ENCODE results near the gene CAPN8.
A peak's percentile ranks its signal among the peaks of the same experiment; 100 is the strongest.

Gene CAPN8

DNA sequence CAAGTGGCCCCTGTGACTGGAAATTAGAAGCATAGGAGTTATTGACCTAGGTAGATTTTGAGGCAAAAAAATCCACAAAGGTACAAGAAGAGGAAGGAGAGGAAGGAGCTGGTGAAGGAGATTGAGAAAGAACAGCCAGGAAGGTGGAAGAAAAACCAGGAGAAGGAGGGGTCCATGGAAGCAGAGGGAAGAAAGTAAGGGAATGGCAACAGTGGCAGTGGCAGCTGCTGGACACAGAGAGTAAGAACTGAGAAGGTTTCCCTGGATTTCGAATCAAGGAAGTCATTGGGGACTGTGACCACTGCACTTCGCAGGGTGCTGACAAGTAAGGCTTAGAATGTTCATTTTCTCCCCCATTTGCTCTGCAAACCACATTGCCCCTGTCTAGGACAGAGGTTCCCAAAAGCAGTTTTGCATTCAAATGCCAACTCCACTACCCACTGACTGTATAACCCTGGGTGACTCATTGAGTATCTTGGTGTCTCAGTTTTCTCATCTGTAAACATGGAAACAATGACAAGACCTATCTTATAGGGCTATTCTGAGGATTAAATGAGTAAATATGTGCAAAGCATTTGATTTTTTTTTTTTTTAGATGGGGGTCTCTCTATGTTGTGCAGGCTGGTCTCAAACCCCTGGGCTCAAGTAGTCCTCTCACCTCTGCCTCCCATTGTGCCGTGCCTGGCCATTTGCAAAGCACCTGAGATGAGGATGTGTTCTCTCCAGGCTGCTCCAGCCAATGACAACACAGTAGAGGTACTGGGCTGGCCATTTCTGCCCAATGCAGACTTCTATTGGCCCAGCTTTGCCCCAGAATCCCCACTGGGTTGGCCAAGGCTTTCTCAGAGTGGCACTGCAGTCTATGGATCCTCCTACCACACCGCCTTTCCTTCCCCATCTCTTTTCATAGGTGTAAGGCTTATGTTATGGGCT, 37.5 kb upstream of the CAPN8 start:
- DNase-seq (ENCODE audit: low read depth in 3 of 3): no peak

DNA sequence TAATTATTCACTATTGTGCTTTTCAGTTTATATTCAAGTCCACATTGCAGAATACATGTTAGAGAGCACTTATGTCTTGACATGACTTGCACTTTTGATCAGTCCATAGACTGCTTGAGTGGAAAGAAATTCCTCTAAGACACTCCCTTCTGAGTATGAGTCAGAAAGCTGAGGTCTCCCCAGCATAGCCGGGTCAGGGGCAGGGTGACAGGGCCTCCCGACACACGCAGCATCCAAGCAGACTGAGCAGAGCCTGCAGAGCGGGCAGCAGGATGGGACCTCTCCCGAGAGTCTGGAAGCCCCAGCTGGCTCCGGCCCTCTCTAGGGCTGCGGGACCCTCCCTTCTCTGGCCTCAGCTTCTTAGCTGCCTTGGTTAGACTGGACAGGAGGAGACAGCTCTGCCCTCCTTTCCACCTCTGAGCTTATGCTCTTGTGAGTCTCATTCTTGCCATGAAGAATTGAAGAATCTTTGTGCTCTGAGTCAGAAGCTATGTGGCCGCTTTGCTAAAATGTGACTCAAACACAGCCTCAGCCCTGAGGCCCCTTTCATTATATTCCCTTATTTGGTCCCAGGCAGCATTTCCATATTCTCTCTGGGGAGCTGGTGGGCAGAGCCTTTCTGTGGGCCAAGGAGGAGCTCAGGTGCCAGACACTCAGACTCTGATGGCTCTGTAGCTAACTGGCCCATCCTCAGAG, 35.6 kb upstream of the CAPN8 start:
- DNase-seq (ENCODE audit: low read depth in 3 of 3): peak in 1 of 3 experiments; percentile 45

DNA sequence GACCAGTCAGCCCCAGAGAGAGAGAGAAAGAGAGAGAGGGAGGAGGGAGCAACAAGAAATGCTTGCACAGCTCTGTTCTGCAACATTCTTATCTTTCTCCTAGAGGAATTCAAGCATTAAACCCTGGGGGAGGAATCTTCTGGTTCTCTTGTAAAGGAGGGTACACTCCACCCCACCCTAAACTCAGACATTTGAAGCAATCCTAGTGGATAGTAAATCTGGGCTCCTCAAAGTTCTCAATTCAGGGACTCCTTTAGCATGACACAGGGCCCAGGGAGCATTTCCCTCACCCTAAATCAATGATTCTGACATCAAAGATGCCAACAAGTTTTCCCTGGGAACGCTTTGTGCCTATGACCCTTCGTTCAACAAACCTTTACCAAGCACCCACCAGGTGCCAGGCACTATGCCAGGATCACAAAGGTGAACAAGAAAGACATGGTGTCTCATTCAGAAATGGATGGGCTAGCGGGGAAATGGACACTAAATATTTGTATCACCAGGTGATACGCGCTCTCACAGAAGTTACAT, 35.0 kb upstream of the CAPN8 start:
- no peak for DNase-seq (ENCODE audit: low read depth in 3 of 3)

DNA sequence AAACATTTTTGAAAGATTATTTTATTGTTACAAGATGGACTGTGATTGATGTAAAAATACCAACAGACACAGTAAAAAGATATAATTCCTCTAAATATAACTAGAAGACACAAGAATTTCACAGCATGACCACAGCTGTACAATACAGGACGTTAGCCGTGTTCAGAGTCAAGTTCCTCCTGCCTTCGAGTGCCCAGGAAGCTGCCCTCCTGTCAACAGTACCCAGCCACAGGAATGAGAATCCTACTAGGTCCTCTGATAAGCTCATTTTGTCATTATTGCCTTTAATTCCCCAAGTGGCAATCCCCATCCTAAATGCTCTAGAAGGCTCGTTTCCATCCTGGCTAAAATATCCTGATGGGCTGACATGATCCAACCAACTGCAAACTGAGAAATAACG, 30.4 kb upstream of the CAPN8 start:
- DNase-seq (ENCODE audit: low read depth in 3 of 3): no peak

DNA sequence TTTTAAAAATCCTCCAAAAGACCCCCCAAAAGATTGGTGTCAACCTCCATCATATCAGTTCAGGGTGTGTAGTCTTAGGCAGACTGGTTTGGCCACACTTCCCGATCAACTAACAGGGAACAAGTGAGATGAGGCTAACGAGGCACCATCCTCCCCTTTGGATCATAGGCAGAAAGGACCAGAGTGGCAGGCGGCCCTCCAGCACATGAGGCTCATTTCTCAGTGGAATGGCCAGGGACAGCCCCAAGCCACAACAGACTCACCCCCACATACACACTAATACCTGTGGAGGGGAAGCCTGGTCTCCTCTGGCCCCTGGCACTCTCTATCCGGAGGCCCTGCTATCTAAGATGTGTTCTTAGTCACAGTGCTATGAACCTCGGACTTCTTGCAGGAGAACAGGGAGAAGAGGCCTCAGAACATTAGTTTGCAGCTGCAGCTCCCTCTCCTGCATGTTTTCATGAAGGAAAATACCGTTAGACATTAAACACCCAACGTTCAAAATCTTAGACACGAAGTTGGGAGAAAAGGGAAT, 29.6 kb upstream of the CAPN8 start:
- no peak for DNase-seq (ENCODE audit: low read depth in 3 of 3)

DNA sequence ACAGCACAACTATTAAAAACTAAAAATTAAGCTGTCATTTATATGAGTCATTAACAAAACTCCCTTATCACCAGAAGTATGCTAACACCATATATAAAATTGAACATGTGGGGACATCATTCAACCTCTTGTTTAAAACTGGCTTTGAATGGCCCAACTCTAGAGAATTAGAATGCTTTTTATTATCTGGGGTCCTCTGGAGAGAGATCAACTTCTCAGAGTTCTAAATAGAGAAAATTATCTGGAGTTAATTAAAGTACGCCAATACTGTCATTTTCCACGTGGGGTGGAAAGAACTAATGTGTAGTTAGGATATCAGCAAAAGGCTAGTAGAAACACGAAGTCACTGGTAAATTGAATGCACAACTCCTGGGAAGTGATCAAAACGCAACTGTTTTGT, 25.6 kb upstream of the CAPN8 start:
- DNase-seq (ENCODE audit: low read depth in 3 of 3): no peak

DNA sequence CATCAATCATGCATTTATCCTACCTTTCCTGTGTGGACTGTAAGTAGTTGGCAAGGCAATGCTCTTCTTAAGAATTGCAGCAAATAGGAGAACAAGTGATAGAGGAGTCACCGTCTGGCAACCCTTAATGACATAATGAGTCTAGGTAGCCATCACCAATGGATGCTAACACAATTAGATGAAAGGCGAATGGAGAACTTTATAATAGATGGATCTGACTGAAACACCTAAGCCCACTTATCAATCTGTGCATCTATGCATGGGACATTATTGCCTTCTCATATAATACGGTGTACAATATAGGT, 18.9 kb upstream of the CAPN8 start:
- DNase-seq (ENCODE audit: low read depth in 3 of 3): no peak

DNA sequence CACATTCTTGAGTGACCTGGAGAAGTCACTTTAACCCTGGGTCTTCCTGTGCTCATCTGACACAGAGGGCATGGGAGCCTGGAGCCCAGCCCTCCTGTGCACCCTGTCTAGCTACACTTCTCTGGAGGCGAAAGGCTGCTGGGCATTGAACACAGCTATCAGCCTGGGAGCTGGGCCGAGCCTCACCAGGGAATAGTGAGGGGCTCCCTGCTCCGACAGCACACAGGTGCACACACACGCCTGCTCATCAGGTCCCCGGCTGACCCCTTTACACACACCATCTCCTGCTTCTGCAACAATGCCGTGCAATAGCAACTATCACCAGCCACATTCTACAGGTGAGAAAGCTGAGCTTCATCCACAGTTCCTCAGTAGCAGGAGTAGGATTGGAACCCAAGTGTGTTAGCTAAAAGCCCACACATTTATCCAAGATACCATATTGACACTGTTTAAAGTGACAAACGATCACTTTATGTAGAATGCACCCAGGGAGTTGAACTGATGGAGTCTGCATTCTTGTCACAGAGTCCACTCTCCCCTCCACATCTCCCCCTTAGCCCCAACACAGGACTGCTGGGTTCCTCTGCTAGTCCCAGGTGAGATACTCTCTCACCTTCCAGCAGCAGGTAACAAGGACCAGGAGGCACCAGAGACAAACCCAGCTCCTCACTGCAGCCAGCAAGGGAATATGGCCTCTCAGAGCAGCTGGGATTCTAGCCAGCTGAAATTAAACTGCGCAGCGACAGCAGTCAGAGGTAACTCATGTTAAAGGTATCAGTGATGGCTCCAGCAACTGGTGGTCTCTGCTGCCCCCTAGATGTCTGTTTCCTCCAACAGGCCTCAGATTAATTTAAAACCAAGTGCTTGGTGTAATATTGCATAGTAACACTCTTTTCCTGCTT, 18.3 kb upstream of the CAPN8 start:
- DNase-seq (ENCODE audit: low read depth in 3 of 3): peak in 2 of 3 experiments; percentile 35 to 51

DNA sequence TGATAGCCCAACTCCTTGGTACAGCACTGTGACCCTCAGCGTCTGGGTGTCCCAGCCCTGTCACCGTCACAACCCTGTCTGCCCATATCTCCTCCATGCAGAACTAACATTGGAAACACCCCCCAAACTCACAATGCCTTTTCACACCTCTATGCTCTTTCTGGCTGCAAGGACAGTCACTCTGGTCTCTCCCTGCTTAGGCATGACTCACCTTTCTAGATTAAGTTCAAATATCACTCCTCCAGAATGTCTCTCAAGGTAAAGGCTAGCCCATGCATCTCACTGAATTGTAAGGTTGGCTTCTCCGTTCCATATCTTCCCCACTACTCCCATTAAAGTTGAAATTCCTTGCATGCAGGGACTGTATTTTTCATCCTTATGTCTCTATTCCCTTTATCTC, 17.0 kb upstream of the CAPN8 start:
- no peak for DNase-seq (ENCODE audit: low read depth in 3 of 3)

DNA sequence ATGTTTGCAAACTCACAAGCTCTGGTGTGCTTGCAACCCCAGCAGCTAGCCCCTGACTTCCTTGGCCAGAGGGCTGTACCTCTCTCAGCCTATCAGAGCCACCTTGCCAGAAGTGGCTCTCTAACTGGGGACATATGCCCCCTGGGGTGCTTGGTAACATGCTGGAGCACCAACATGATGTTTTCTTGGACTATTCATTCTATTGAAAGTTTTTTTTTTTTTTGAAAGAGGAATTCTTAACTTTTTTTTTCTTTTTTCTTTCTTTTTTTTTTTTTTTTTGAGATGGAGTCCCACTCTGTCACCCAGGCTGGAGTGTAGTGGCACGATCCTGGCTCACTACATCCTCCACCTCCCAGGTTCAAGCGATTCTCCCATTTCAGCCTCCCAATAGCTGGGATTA, 14.7 kb upstream of the CAPN8 start:
- no peak for DNase-seq (ENCODE audit: low read depth in 3 of 3)

DNA sequence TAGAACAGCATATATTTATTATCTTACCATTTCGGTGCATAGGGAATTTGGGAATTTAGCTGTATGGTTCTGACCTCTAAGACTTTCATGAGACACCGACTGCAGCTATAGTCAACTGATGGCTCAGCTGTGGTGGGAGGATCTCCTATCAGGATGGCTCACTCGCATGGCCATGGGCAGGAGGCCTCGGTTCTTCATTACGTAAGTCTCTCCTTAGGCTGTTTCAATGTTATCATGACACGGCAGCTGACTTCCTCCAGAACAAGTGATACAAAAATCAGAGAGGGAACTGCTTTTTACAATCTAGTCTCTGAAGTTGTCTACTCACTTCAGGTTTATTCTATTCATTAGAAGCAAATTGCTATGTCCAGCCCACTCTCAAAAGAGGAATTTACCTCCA, 13.3 kb upstream of the CAPN8 start:
- no peak for DNase-seq (ENCODE audit: low read depth in 3 of 3)

DNA sequence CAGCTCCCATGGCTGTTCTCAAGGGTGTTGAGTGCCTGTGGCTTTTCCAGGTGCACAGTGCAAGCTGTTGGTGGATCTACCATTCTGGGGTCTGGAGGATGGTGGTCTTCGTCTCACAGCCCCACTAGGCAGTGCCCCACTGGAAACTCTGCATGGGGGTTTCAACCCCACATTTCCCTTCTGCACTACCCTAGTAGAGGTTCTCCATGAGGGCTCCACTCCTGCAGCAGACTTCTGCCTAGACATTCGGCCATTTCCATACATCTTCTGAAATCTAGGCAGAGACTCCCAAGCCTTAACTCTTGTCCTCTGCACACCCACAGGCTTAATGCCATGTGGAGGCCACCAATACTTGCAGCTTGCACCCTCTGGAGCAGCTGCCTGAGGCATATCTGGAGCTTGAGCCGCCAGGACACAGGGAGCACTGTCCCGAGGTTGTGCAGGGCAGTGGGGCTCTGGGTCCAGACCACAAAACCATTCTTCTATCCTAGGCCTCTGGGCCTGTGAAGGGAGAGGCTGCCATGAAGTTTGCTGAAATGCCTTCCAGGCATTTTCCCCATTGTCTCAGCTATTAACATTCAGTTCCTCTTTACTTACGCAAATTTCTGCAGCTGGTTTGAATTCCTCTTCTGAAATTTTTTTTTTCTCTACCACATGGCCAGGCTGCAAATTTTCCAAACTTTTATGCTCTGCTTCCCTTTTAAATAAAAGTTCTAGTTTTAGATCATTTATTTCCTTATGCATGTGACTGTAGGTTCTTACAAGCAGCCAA, 8.8 kb upstream of the CAPN8 start:
- no peak for DNase-seq (ENCODE audit: low read depth in 3 of 3)

DNA sequence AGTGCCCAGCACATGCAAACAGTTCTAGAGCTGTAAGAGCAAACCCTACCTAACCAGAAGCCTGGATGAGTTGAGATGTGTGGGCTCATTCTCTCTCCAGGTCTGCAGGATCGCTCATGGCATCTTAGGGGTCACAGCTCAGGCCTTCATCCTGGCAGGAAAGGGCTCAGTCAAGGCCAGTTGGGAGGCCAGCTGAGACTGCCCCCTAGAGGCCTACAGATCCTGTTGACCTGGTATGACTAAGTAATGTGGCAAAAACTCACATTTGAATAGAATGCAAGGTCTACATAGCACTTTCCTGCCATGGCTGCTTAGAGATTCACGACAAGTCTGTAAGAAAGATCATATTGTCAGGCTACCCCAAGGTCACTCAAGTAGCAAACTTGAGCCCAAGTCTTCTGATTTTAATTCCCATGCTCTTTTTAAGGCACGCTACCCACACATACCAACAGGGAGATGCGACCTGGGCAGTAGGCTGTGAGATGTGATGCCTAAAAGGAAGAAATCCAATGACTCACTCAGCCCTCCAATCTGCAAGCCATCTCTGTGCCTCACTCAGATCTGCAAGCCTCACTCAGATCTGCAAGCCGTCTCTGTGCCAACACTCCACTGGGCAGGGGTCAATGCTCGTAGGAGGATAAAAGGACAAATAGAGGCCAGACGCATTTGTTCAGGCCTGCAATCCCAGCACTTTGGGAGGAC, 5.1 kb upstream of the CAPN8 start:
- peak in 1 of 3 experiments; percentile 5 for DNase-seq (ENCODE audit: low read depth in 3 of 3)

DNA sequence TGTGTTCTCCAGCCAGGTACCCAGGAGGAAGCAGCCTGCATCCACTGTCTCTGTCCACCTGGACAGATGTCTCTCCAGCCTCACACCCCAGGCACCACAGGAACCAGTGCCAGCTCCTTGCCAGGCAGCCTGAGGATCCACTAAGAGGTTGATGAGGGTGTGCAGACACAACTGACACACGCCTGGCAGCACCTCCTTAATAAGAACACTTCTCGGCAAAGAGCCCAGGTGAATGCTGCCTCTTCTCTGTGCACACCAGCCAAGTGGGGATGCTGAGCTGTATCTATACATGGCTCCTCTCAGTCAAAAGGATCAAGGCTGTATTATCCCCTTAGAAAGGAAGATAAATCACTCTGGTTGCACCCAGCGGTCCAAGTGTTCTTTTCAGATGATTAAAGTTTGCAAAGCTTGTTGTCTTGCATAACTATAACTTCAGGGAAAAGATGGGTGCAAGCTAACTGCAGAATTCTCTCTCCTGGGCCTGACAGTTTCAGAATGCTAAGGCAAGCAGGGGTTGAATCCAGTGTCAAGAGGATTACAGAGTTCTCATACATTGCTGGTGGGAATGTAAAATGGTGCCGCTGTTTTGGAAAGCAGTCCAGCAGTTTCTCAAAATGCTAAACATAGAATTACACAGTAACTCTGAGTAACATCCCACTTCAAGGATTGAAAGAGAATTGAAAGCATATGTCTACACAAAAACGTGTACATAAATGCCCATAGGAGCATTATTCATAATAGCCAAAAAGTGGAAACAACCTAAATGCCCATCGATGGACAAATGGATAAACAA, 3.7 kb upstream of the CAPN8 start:
- DNase-seq (ENCODE audit: low read depth in 3 of 3): no peak

DNA sequence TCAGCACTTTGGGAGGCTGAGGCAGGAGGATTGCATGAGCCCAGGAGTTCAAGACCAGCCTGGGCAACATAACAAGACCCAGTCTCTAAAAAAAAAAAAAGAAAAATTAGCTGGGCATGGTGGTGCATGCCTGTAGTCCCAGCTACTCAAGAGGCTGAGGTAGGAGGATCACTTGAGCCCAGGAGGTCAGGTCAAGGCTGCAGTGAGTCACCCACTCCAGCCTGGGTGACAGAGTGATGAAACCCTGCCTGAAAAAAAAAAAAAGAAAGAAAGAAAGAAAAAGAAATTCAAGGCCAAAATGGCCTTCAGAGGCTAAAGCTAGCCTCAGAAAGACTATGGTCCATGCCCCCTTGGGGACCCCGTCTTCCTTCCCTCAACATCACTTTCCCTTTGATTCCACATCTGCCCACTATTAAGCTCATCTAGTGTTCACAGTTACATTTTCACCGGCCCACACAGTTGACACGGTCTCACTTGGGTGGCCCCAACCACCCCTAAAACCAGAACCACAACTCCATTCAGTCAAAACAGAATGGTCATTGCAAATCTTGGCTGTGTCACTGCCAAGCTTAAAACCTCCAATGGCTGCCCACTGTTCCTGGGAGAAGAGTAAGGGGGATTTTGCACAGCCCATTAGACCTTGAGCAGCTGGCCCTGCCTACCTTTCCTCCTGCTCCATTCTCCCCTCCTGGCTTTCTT, 2.1 kb upstream of the CAPN8 start:
- DNase-seq (ENCODE audit: low read depth in 3 of 3): no peak

DNA sequence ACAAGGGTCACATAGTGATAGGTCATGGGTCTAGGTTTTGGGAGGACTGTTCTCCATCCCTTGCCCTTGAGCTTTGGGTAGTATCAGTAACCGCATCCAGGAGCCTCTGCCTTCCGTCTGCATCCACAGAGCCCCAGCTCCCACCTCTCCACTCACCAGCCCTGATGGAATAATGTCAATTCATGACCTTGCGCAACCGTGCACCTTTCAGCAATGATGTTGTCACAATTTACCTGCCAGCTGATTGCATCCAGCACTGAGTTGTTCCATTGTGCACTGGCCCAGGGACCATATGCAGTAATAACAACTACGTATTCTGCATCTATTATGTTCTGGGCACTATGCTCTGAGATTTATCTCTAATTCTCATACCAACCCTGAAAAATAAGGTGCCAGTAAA, 1.4 kb downstream of the CAPN8 start:
- DNase-seq (ENCODE audit: low read depth in 3 of 3): no peak

DNA sequence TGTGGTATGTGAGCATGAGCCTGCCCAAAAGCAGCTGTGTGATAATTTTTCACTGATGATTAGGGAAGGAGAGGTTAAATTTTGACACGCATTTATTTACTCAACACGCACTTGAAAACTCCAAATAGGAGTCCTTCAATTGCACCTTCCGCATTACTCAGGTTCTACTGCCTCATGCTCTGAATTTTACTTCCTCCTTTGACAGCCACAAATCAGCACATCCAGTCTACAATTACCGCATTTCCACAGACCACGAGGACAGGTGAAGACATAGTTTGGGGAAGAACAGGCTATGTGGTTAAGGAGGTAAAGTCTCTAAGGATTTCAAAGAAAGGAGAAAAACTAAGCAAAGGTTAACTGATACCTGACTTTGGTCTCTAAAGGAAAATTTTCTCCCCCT, 2.6 kb downstream of the CAPN8 start:
- no peak for DNase-seq (ENCODE audit: low read depth in 3 of 3)

DNA sequence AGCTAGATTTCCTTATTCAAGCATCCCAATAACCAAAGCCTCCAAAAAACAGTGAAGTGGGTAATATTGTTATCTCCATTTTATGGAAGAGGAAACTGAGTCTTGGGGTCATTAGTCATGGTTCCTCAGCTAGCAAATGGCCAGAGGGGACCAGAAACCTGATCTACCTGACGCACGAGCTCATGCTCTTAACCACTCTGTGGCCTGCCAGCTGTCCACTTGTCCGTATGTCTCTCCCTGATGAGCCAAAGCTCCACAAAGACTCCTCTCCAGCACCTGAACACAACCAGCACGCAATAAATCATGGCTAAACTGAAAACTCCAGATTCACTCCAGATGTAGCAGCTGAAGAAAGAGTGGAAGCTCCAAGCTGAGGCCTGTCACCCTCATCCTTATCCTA, 5.8 kb downstream of the CAPN8 start:
- no peak for DNase-seq (ENCODE audit: low read depth in 3 of 3)

DNA sequence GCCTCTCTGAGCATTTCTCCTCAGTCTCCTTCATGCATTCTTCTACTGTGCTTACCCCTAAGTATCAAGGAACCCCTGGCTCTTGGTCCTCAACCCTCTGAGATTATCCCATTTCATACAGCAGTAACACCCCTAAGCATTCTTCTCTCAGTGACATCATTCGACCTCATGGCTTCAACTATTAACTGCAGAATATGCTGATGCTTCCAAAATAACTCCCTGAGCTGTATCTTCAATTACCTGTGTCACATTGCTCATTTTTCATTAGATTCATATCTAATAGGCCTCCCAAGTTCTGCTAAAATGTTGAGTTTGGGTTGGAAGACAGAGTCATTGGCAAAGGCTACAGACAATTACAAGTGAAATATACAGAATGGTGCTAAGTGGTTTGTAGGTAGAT, 7.5 kb downstream of the CAPN8 start:
- no peak for DNase-seq (ENCODE audit: low read depth in 3 of 3)
